ELR (cell line): Measurements from ENCODE around the gene NAA35.
"Not testable (repeated sequence)": the region's sequence is repeated elsewhere in the genome, so short reads cannot be mapped to it uniquely, and the experiment has no call there.

ENCODE experiments used
- DNase-seq: peaks from one replicate; pipeline ENCODE4 v3.0.0-alpha.2; 2015; ENCODE audit warnings: low read depth

The NAA35 gene

GRCh38 chr9:85944672-85945071 is 3.7 kb downstream of the NAA35 start:
- no peak for DNase-seq

- no peak for DNase-seq
Measured at GRCh38 chr9:85949586-85950335, 8.8 kb downstream of the NAA35 start.

GRCh38 chr9:85959955-85960354 is 19.0 kb downstream of the NAA35 start:
- no peak for DNase-seq

GRCh38 chr9:85960688-85961093 is 19.7 kb downstream of the NAA35 start:
- DNase-seq, result no peak

GRCh38 chr9:85964526-85964925 is 23.6 kb downstream of the NAA35 start:
- DNase-seq, result no peak

- no peak for DNase-seq
Measured at GRCh38 chr9:85964949-85965348, 24.0 kb downstream of the NAA35 start.

GRCh38 chr9:85969727-85970126 is 28.8 kb downstream of the NAA35 start:
- no peak for DNase-seq

- DNase-seq, result no peak
Measured at GRCh38 chr9:85971731-85972130, 30.8 kb downstream of the NAA35 start.

- DNase-seq, result no peak
Measured at GRCh38 chr9:85973238-85973637, 32.3 kb downstream of the NAA35 start.

GRCh38 chr9:85974055-85974547 is 33.2 kb downstream of the NAA35 start:
- not testable (repeated sequence) for DNase-seq

GRCh38 chr9:85978496-85978895 is 37.5 kb downstream of the NAA35 start:
- no peak for DNase-seq

GRCh38 chr9:85981369-85981768 is 40.4 kb downstream of the NAA35 start:
- DNase-seq, result no peak

- no peak for DNase-seq
Measured at GRCh38 chr9:85984457-85984856, 43.5 kb downstream of the NAA35 start.

GRCh38 chr9:85987236-85987635 is 46.3 kb downstream of the NAA35 start:
- DNase-seq, result no peak

- no peak for DNase-seq
Measured at GRCh38 chr9:85994191-85994590, 53.2 kb downstream of the NAA35 start.

GRCh38 chr9:85995097-85995496 is 54.2 kb downstream of the NAA35 start:
- no peak for DNase-seq

- no peak for DNase-seq
Measured at GRCh38 chr9:85995599-85995998, 54.7 kb downstream of the NAA35 start.

GRCh38 chr9:86005253-86005775 is 64.4 kb downstream of the NAA35 start:
- no peak for DNase-seq

- no peak for DNase-seq
Measured at GRCh38 chr9:86009133-86009532, 68.2 kb downstream of the NAA35 start.

- DNase-seq, result no peak
Measured at GRCh38 chr9:86020731-86021130, 79.8 kb downstream of the NAA35 start.

GRCh38 chr9:86021166-86021565 is 80.2 kb downstream of the NAA35 start:
- DNase-seq, result no peak

- no peak for DNase-seq
Measured at GRCh38 chr9:86022687-86023266, 81.8 kb downstream of the NAA35 start.

GRCh38 chr9:86027767-86028166 is 86.8 kb downstream of the NAA35 start:
- no peak for DNase-seq
